BJ (cell line): ENCODE results near the gene S100A2. TPM values are rescaled to one million over a fixed set of nuclear protein-coding genes. Genes with fewer than 3 reads are reported as not detected.

Experiments
- CTCF ChIA-PET: fragments of 350-600 bp; formaldehyde crosslinking; extraction: SDS; loops from one replicate; lab custom pipeline; 2021; ENCODE audit warnings: antibody characterized with exemption, inconsistent platforms; lab: Yijun Ruan, JAX
- POLR2A ChIA-PET: fragments of 300-600 bp; sonication (Branson Sonifier 250); formaldehyde crosslinking; extraction: SDS; loops from one replicate; lab custom pipeline; 2021; ENCODE audit warnings: antibody characterized with exemption; lab: Charles Lee
- DNase-seq: peaks from one replicate; pipeline ENCODE4 v3.0.0-alpha.2; 2011; ENCODE audit warnings: low read depth
- H3K27me3 ChIP-seq: 2 replicates; pipeline ENCODE4 v1.6.0; 2011; ENCODE audit warnings: low read length; ENCODE audit not compliant: control insufficient read depth, insufficient read depth
- H3K36me3 ChIP-seq: 2 replicates; pipeline ENCODE4 v1.5.1; 2011; ENCODE audit warnings: low read length; ENCODE audit not compliant: control insufficient read depth, insufficient read depth
- H3K4me3 ChIP-seq: 2 replicates; pipeline ENCODE4 v1.5.1; 2011; ENCODE audit warnings: low read depth, mild to moderate bottlenecking, control low read depth, low read length
- polyA plus RNA-seq: library from polyadenylated mRNA; depleted of rRNA; stranded (reverse); fragments of >200 nt; gene quantifications from 2 replicates; pipeline ENCODE4 v1.2.3, GENCODE V29; 2011
- TF ChIP-seq, protein P1 (sequence below): IDR thresholded peaks from 2 replicates; pipeline ENCODE4 v1.5.1; 2011; ENCODE audit warnings: low read depth, mild to moderate bottlenecking, control low read depth, inconsistent platforms, low read length, moderate library complexity; ENCODE audit not compliant: insufficient read depth

S100A2 gene
- polyA plus RNA-seq, 1 experiment = 2.7 TPM

DNA sequence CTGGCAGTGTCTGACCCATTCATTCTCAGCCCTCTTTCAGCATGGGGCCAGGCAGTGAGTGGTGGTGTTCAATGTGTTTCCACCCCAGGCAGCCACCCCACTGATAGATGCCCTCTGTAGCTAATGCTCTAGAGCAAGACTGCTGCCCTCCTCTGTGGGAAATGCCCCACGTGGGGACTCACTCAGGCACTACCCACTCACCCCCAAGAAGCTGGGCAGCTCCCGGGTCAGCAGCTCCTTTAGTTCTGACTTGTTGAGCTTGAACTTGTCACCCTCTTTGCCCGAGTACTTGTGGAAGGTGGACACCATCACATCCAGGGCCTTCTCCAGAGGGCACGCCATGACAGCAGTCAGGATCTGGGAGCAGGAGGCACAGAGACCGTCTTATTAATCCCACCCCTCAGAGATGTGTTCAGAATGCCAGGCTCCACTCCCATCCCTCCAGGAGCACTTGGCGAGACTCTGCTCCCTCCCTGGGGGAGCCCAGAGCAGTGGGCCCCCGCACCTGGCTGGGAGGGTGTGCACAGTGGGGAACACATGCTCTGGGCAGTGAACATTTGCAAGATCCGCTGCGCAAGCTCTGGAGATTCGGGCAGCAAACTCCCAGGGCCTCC lies 21.1 kb downstream of the S100A2 start:
- DNase-seq = no peak
- H3K36me3 ChIP-seq = no peaks in the 10 kb centered on the region
- ChIA-PET CTCF (interaction anchor here (0.7 to 5.4 kb wide), 10 partner anchors 9 to 83 kb away, joined by 3 to 31 read pairs (median 4); partner anchors contain the start of genes S100A13 and S100A6), POLR2A (interaction anchor here (0.7 to 3.9 kb wide), 5 partner anchors 10 to 196 kb away, joined by 3 to 36 read pairs (median 4); partner anchors contain the start of gene S100A6)
- TF ChIP-seq, protein P1, sequence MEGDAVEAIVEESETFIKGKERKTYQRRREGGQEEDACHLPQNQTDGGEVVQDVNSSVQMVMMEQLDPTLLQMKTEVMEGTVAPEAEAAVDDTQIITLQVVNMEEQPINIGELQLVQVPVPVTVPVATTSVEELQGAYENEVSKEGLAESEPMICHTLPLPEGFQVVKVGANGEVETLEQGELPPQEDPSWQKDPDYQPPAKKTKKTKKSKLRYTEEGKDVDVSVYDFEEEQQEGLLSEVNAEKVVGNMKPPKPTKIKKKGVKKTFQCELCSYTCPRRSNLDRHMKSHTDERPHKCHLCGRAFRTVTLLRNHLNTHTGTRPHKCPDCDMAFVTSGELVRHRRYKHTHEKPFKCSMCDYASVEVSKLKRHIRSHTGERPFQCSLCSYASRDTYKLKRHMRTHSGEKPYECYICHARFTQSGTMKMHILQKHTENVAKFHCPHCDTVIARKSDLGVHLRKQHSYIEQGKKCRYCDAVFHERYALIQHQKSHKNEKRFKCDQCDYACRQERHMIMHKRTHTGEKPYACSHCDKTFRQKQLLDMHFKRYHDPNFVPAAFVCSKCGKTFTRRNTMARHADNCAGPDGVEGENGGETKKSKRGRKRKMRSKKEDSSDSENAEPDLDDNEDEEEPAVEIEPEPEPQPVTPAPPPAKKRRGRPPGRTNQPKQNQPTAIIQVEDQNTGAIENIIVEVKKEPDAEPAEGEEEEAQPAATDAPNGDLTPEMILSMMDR = no peak
- peak overlapping the region; percentile 44 for H3K4me3 ChIP-seq
- H3K27me3 ChIP-seq = no peaks in the 10 kb centered on the region

DNA sequence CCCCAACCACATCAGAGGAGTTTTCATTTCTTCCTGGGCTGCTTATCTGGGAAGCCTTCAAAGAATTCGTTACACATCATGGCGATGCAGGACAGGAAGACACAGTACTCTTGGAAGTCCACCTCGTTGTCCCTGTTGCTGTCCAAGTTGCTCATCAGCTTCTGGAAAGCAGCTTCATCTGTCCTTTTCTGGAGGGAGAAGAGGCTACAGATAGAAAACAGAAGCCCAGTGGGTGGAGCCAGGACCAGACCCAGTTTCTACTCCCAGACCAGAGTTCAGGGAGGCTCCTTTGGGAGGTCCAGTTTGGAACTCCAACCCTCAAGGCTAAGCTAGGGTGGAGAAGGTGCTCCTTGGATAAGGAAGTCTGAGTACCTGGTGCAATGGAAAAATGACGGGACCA lies 21.9 kb downstream of the S100A2 start:
- Histone ChIP-seq H3K4me3 (peak overlapping the region; percentile 44; the same call in 1 of the 2 replicates), H3K27me3 (no peaks in the 10 kb centered on the region), H3K36me3 (no peaks in the 10 kb centered on the region)
- TF ChIP-seq, protein P1 = no peak
- DNase-seq = no peak
- ChIA-PET CTCF (interaction anchor here (0.8 to 5.4 kb wide), 6 partner anchors 11 to 74 kb away, joined by 3 to 31 read pairs (median 6); no protein-coding TSS in a partner anchor), POLR2A (interaction anchor here (0.6 to 3.9 kb wide), 3 partner anchors 9 to 25 kb away, joined by 3 to 36 read pairs (median 4); partner anchors contain the start of gene S100A6)

DNA sequence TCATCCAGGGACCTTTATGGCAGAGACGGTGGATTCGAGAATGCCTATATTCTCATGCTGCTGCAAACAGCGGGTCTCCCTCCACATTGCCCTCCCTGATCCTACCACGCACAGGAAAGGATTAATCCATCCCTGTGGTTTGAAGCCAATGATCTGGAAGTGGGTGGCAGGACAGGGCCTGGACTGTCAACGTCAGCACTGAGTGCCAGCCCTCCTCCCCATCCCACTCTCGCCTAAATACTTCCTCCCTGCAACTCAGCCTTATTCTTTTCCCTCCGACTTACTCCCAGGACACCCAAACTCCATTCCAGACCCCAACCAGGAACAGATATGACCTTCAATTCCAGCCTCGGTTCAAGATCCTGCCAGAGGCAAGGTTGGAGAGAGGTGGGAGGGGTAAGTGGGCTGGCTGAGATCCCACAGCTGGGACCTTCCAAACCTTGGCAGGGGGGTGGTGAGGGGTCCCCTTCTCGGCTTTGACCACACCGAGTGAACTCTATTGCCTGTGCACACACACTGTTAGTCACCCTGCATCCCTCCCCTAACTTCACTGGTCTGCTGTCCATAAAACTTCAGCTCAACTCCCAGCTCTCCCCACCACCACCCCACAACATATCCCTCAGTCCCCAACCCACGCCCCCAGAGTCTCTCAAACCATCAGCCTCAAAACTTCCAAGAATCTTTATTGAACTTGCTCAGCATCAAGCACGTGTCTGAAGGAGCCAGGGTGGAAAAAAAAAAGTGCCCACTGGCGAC lies 22.5 kb downstream of the S100A2 start:
- ChIA-PET POLR2A (interaction anchor here (0.6 to 3.9 kb wide), 3 partner anchors 9 to 1372 kb away, joined by 3 to 36 read pairs (median 4); partner anchors contain the start of gene S100A6), CTCF (interaction anchor here (0.8 to 5.4 kb wide), 6 partner anchors 10 to 75 kb away, joined by 3 to 31 read pairs (median 6); no protein-coding TSS in a partner anchor)
- no peak for DNase-seq
- TF ChIP-seq, protein P1 = no peak
- H3K36me3 ChIP-seq = no peaks in the 10 kb centered on the region
- no peak overlapping the region for H3K4me3 ChIP-seq
- H3K27me3 ChIP-seq = no peaks in the 10 kb centered on the region

DNA sequence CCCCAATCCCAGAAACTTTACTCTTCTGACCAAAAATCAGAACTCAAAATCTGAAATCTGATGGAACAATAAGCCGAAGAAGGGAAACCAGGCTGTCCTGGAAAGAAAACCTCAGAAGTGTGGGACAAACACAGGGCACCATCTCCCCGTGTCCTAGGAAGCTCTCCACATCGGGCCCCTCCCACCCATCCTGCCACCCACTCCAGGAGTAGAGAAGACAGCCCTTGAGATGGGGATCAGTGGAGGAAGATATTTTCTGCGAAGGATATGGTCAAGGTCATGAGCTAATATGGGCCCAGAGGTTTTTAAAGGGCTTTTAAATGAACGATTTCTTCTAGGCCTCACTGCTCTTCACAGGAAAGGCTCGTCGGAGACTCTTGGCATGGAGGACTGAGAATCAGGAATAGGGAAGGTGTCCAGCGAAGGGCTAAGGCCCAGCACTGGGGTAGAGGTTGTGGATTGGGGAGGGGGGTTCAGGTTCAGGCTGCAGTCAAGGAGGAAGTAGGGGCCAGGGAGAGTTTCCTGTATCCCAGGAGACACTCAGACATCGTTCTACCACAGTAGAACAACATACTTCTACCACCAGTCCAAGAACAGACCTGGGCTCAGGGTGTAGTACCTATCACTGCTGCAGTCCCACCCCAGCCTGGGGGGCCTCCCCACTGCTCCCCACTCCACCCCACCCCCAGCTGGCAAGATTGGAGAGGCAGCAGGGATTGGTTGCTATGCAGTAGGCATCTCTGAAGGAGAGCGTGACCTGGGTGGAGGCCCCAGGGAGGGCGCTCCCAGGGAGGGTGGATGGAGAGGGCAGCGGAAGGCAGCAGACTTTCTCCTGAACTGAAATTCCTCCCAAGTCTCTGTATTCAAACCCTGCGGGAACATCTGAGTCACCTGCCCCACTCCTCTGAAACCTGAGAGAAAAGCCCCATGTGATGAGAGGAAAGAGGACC lies 23.7 kb downstream of the S100A2 start:
- no peak for DNase-seq
- ChIA-PET CTCF (interaction anchor here (1.4 to 5.4 kb wide), 4 partner anchors 9 to 31 kb away, joined by 3 to 31 read pairs (median 8); partner anchors contain the start of gene S100A2), POLR2A (interaction anchor here (0.6 kb wide), 1 partner anchor 19 kb away, joined by 3 read pairs; no protein-coding TSS in a partner anchor)
- Histone ChIP-seq H3K36me3 (no peaks in the 10 kb centered on the region), H3K27me3 (no peaks in the 10 kb centered on the region), H3K4me3 (no peak overlapping the region)
- TF ChIP-seq, protein P1 = no peak
